Gastroesophageal sphincter (tissue), 4 donors: ENCODE data around the gene DAPK1. TPM values are rescaled to one million over a fixed set of nuclear protein-coding genes. Genes with fewer than 3 reads are reported as not detected.

Experiments
- ATAC-seq: fragments of 150-250 bp; one replicate; pipeline ENCODE4 v1.9.1; 2016; ENCODE audit warnings: mild to moderate bottlenecking, moderate library complexity
- H3K27ac ChIP-seq, 4 donors: fragments of 200-600 bp; sonication (generic) in 3 of 4; 1 replicate in 3 of 4; 2 replicates in 1 of 4; pipeline ENCODE4 v1.5.1; 2016 to 2019
- H3K27me3 ChIP-seq: fragments of 200-600 bp; sonication (generic); one replicate; pipeline ENCODE4 v1.5.1; 2019
- H3K36me3 ChIP-seq, 2 donors: fragments of 200-600 bp; sonication (generic); one replicate each; pipeline ENCODE4 v1.5.1; 2019; ENCODE audit warnings: control low read depth in 1 of 2
- H3K4me1 ChIP-seq, 3 donors: fragments of 200-600 bp; sonication (generic); 1 replicate in 2 of 3; 2 replicates in 1 of 3; pipeline ENCODE4 v1.5.1; 2016 to 2019; ENCODE audit warnings: control low read depth in 2 of 3
- H3K4me3 ChIP-seq, 2 donors: fragments of 200-600 bp; sonication (generic); one replicate each; pipeline ENCODE4 v1.5.1; 2019; ENCODE audit warnings: mild to moderate bottlenecking in 1 of 2, moderate library complexity in 1 of 2
- H3K9me3 ChIP-seq, 3 donors: fragments of 200-600 bp; sonication (generic); one replicate each; pipeline ENCODE4 v1.5.1; 2017 to 2019; ENCODE audit warnings: control low read depth in 2 of 3
- EP300 ChIP-seq: sonication (generic); formaldehyde crosslinking; IDR thresholded peaks from one replicate; pipeline ENCODE4 v1.6.1; 2017; ENCODE audit warnings: antibody characterized with exemption, mild to moderate bottlenecking
- POLR2A ChIP-seq, 2 donors: fragments of 450-650 bp; IDR thresholded peaks; one replicate each; pipeline ENCODE4 v1.6.1; 2017; ENCODE audit warnings: antibody characterized with exemption in 2 of 2, mild to moderate bottlenecking in 2 of 2, moderate library complexity in 1 of 2
- POLR2AphosphoS5 ChIP-seq: sonication (generic); formaldehyde crosslinking; IDR thresholded peaks from one replicate; pipeline ENCODE4 v1.6.1; 2017; ENCODE audit warnings: antibody characterized with exemption
- WGBS, 2 donors: methylation state at CpG; one replicate each; pipeline ENCODE4 v1.1.5; 2018; ENCODE audit warnings: low coverage in 1 of 2; 5-methylcytosine and 5-hydroxymethylcytosine counted together
- total RNA-seq, 4 donors: library from RNA; depleted of rRNA; stranded (reverse); fragments of >200 nt; gene quantifications; one replicate each; pipeline ENCODE4 v1.1.0, GENCODE V29; 2016
- TF ChIP-seq, protein P1 (sequence below), 4 experiments: fragments of 200-600 bp in 2 of 4; fragments of 450-650 bp in 2 of 4; sonication (generic) in 1 of 4; IDR thresholded peaks; one replicate each; pipeline ENCODE4 v1.5.1; 2017 to 2019; ENCODE audit warnings: antibody characterized with exemption in 4 of 4, mild to moderate bottlenecking in 2 of 4, moderate library complexity in 2 of 4

DAPK1 gene
- total RNA-seq, 4 donors from 2014 or later = 52.3 to 119 (median 75.3) TPM

DNA sequence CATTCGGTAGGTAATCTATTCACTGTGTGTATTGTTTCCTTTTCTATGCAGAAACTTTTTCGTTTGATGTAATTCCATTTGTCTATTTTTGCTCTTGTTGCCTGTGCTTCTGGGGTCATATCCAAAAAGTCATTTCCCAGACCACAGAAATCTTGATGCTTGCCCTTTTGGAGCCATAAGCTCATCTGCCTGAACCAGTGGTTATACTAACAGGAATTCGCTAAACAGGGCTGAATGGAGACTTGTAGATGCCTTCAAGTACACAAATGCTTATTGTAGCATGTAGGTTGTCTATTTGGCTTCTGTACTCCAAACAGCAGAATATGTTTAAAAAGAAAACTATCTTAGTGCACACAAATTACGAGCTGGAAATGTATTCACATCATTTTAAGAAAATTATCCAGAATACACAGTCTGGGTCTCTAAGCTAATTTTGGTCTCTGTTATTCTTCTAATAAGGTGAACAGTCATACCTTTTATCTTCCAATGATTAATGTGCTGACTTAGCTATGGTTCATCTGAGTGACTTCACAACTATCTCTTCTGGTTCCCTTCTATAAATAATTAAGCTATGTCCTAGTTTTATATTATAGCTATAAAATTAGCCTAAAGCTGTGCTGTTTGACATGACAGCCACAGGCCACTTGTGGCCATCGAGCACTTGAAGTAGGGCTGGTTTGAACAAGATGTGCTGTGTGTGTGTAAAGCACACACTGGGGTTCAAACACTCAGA lies 87.6 kb downstream of the DAPK1 start:
- Histone ChIP-seq H3K4me3 (no peak overlapping the region), H3K4me1 (peaks cover 9 to 63% (median 12%) of the 10 kb centered on the region in 3 donors), H3K27me3 (no peaks in the 10 kb centered on the region), H3K9me3 (no peaks in the 10 kb centered on the region), H3K36me3 (no peaks in the 10 kb centered on the region), H3K27ac (peak overlapping the region in 3 of 4 donors; percentile 32 to 37 (median 33))
- TF ChIP-seq POLR2A (IDR thresholded peaks at IDR 0.05) (no peak), EP300 (no peak), POLR2AphosphoS5 (no peak)
- TF ChIP-seq, protein P1, sequence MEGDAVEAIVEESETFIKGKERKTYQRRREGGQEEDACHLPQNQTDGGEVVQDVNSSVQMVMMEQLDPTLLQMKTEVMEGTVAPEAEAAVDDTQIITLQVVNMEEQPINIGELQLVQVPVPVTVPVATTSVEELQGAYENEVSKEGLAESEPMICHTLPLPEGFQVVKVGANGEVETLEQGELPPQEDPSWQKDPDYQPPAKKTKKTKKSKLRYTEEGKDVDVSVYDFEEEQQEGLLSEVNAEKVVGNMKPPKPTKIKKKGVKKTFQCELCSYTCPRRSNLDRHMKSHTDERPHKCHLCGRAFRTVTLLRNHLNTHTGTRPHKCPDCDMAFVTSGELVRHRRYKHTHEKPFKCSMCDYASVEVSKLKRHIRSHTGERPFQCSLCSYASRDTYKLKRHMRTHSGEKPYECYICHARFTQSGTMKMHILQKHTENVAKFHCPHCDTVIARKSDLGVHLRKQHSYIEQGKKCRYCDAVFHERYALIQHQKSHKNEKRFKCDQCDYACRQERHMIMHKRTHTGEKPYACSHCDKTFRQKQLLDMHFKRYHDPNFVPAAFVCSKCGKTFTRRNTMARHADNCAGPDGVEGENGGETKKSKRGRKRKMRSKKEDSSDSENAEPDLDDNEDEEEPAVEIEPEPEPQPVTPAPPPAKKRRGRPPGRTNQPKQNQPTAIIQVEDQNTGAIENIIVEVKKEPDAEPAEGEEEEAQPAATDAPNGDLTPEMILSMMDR (IDR thresholded peaks at IDR 0.05) = no peak
- 47 to 58% methylated on average over 5 of the region's 5 CpGs for WGBS, 2 donors
- no peak for ATAC-seq

DNA sequence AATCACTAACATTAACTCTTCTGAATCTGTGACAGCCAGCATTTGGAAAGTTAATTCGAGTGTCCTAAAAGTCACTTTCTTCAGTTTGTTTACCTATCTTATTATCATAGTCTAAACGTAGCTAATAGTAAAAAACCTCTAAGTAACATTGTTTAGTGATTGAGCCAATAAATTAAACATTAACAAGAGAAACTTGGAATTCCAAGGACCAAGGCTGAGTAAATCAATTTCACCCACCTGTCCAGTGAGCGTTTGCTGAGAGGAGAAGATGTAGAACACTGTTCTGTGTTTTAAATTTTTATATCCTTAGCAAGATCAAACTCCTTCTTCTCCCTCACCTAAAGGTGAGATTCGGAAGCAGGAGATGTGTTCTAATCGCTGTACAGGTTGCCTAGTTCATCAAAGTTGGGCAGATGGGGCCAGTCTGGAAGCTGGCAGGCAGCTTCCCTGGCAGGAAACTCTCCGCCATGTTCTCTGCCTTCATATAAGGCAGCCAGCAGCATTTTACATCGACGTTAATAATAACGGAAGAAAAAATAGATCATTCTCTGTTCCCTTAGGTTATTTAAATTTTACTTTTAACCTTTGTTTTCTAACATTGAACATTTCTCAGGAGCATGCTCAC lies 89.2 kb downstream of the DAPK1 start:
- H3K9me3 ChIP-seq = no peaks in the 10 kb centered on the region
- H3K27me3 ChIP-seq = no peaks in the 10 kb centered on the region
- WGBS, 2 donors = 62 to 76% methylated on average over 8 to 9 of the region's 9 CpGs
- no peak overlapping the region for H3K4me3 ChIP-seq
- TF ChIP-seq, protein P1 (IDR thresholded peaks at IDR 0.05) = no peak
- TF ChIP-seq POLR2AphosphoS5 = no peak
- no peak for TF ChIP-seq POLR2A (IDR thresholded peaks at IDR 0.05)
- TF ChIP-seq EP300 = no peak
- no peaks in the 10 kb centered on the region for H3K36me3 ChIP-seq
- no peak for ATAC-seq
- peak overlapping the region in 3 of 4 donors; percentile 2 to 54 (median 37) for H3K27ac ChIP-seq
- H3K4me1 ChIP-seq = peaks cover 2 to 49% (median 7%) of the 10 kb centered on the region in 3 donors

DNA sequence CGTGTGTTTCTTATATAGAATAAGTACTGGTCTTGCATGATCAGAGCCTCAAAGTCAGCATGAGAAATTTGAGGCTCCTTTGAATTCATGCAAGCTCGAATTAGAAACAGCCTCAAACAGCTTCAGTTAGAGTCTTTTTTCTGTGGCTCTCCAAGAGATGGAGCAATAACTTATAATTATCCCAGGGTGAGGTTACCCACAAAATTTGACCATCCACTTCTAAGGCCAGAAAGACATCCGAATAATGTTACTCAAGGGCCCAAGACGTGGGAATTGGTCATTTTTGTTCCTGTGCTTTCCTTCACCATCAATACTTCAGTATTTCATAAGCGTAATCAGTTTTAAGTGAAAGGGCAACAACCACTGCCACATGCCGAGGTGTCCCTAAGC lies 89.7 kb downstream of the DAPK1 start:
- no peak for TF ChIP-seq POLR2AphosphoS5
- TF ChIP-seq POLR2A (IDR thresholded peaks at IDR 0.05) = no peak
- TF ChIP-seq, protein P1 (IDR thresholded peaks at IDR 0.05) = no peak
- no peak for TF ChIP-seq EP300
- Histone ChIP-seq H3K4me1 (peaks cover 3 to 49% (median 5%) of the 10 kb centered on the region in 3 donors), H3K9me3 (no peaks in the 10 kb centered on the region), H3K27ac (peak overlapping the region in 3 of 4 donors; percentile 2 to 54 (median 37)), H3K36me3 (no peaks in the 10 kb centered on the region), H3K4me3 (no peak overlapping the region), H3K27me3 (no peaks in the 10 kb centered on the region)
- ATAC-seq = no peak
- WGBS, 2 donors = 81 to 88% methylated on average over 5 to 6 of the region's 6 CpGs

DNA sequence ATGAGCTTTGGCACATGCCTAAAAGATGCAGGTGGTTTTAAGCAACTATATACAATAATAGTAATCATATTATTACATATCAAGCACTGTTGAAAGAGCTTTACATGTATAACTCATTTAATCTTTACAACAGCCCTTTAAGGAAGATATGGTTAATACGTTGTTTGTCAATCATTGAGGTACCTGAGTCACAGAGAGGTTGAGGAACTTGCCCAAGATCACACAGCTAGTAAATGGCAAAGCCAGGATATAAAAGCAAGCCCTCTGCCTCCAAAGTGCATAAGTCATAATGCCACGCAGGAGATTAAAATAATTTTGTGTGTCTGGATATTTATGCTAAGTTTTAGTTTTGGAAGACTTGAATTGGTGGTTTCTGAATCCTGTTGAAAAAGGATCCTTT lies 90.2 kb downstream of the DAPK1 start:
- 100% methylated on average over 1 to 2 of the region's 2 CpGs for WGBS, 2 donors
- Histone ChIP-seq H3K36me3 (no peaks in the 10 kb centered on the region), H3K4me3 (no peak overlapping the region), H3K27me3 (no peaks in the 10 kb centered on the region), H3K4me1 (peaks cover 5 to 49% (median 10%) of the 10 kb centered on the region in 3 donors), H3K27ac (peak overlapping the region in 1 of 4 donors; percentile 37), H3K9me3 (no peaks in the 10 kb centered on the region)
- no peak for ATAC-seq
- TF ChIP-seq POLR2AphosphoS5 (no peak), EP300 (no peak), POLR2A (IDR thresholded peaks at IDR 0.05) (no peak)
- TF ChIP-seq, protein P1 (IDR thresholded peaks at IDR 0.05) = no peak

DNA sequence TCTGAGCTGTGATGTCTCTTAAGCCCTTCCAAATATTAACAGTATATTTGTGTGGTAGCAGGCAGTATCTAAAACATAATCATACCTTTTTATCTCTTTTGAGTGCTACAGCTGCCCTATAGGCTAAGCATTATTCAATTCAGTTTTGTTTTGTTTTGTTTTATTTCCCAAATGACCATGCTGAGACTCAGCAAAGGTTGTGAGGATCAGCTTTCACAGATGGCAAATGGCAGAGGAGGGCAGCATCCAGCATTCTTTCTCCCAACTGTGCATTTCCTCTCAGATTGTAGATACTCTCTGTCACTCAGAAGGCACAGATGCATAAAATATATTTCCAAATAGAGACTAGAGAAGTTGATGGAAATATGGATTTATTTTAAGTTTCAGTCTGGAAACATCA lies 90.7 kb downstream of the DAPK1 start:
- Histone ChIP-seq H3K27ac (no peak overlapping the region), H3K27me3 (no peaks in the 10 kb centered on the region), H3K4me1 (peaks cover 9 to 53% (median 15%) of the 10 kb centered on the region in 3 donors), H3K36me3 (no peaks in the 10 kb centered on the region), H3K9me3 (no peaks in the 10 kb centered on the region), H3K4me3 (no peak overlapping the region)
- TF ChIP-seq, protein P1 (IDR thresholded peaks at IDR 0.05) = no peak
- TF ChIP-seq POLR2A (IDR thresholded peaks at IDR 0.05) = no peak
- no peak for TF ChIP-seq EP300
- no peak for TF ChIP-seq POLR2AphosphoS5
- ATAC-seq = no peak
